K562 treated with DMSO at 1 percent for 24 hours (cell line): ENCODE results near the gene GSTA5. TPM values are rescaled to one million over a fixed set of nuclear protein-coding genes. Genes with fewer than 3 reads are reported as not detected.

Experiments
- total RNA-seq: library from RNA; unstranded; fragments of 300-600 nt; gene quantifications from 2 replicates; pipeline ENCODE4 v1.2.3, GENCODE V29; 2022; ENCODE audit warnings: low read depth; ENCODE audit not compliant: insufficient read depth

Gene GSTA5
- total RNA-seq = not detected in 2 replicates

DNA sequence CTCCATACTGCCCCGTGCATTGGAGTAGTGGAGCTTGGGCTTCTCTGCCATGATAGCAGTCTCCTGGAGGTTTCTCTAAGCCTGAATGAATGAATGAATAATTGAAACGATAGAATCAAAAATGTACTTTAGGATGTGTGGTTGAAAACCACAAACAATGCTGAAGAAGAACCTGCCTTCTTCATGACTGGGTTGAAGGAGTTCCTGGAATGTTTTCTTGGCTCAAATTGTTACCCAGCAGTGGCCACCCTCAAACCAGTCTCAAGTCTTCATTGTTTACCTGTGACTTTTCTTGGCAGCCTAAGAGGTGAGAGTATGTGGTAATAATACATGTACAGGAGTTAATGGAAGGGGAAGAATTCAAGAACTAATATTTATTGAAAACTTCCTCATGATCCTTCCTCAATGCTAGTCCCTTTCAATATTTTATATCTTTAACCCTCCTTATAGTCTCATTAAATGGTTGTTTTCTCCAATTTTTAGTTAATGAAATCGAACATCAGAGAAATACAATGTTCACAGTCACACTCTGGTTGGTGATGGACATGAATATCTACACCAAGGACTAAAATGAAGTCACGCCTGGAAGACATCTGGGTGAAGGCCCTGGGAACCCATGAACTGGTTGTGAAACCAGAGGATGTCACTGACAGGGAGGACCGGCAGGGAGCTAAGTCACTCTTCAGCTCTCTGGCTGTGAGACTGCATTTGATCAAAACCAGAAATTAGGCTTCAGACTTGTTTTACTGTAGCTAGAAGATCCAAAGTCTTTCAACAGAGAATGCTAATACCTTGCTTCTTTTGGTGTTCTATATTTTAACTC, at the start of gene GSTA5:
GSTA5 (minus strand) TSS at position 51 of the 823 bp plus-strand sequence.

DNA sequence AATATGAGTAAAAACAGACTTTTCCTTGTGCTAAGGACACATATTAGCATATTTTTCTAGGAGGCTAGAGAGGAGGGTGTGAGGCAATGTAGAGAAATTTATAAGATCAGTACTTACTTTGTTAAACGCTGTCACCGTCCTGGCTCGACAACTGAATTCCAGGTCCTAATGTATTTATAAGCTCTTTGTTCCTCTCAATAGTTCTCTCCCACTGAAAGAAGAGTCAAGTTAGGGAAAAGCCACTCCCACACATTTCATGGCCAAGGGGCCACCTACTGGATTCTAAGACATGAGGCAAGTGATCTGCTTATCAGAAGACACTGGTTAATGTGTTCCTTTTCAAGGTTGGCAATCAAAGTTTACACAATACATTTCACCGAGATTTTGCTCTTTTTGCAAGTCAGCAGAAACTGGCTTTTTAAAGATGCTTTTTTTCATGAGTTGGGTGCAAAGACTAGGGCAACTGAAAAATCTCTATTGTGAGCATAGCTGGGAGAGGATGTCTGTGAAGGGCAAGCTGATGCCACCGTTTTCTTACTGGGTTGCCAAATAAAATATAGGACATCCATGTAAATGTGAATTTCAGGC, 36.9 kb downstream of the GSTA5 start, which contains the start of gene GSTA1:
GSTA1 (minus strand) TSS at position 149 of the 588 bp plus-strand sequence. CDS start 4,549 bp downstream, outside the sequence.

Other genes starting within 250 kb of the GSTA5 start
- gene TMEM14A, start 169.7 kb downstream of the GSTA5 start, total RNA-seq = 9.9 and 14.3 TPM in 2 replicates
- 0.30 TPM in 1 of 2 replicates, not detected in the other for gene GSTA2, start 77.3 kb downstream of the GSTA5 start, total RNA-seq
- not detected in 2 replicates for gene GSTA1, start 37.0 kb downstream of the GSTA5 start, total RNA-seq
- gene GSTA3, start 68.9 kb upstream of the GSTA5 start, total RNA-seq = not detected in 2 replicates
- gene GSTA4, start 154.5 kb upstream of the GSTA5 start, total RNA-seq = 2.7 and 3.9 TPM in 2 replicates
- 2.9 and 3.5 TPM in 2 replicates for gene CILK1, start 221.0 kb upstream of the GSTA5 start, total RNA-seq
- gene FBXO9, start 224.6 kb upstream of the GSTA5 start, total RNA-seq = 41.2 and 47.5 TPM in 2 replicates